HG03520 (cell line): ENCODE measurements around the gene CBLB.
"Not testable (repeated sequence)": the region's sequence is repeated elsewhere in the genome, so short reads cannot be mapped to it uniquely, and the experiment has no call there.

Source experiments
- ATAC-seq: cut with Tn5 transposase; IDR thresholded peaks from one replicate; pipeline ENCODE4 v1.9.1; 2021; ENCODE audit warnings: mild to moderate bottlenecking, moderate library complexity; ENCODE audit not compliant: unreplicated experiment

The CBLB gene

GRCh38 chr3:105763659-105764036 lies 105.2 kb downstream of the CBLB start:
- ATAC-seq = no peak

- no peak for ATAC-seq
These were observed 105.8 kb downstream of the CBLB start for GRCh38 chr3:105762749-105763658.

GRCh38 chr3:105762214-105762613 lies 106.6 kb downstream of the CBLB start:
- ATAC-seq = not testable (repeated sequence)

- ATAC-seq = no peak
These were observed 109.3 kb downstream of the CBLB start for GRCh38 chr3:105759442-105760078.

GRCh38 chr3:105758451-105758850 lies 110.4 kb downstream of the CBLB start:
- no peak for ATAC-seq

GRCh38 chr3:105755121-105755886 lies 113.5 kb downstream of the CBLB start:
- no peak for ATAC-seq

GRCh38 chr3:105752791-105753415 lies 115.9 kb downstream of the CBLB start:
- no peak for ATAC-seq

- ATAC-seq = no peak
These were observed 121.1 kb downstream of the CBLB start for GRCh38 chr3:105747696-105748095.

GRCh38 chr3:105747060-105747541 lies 121.7 kb downstream of the CBLB start:
- ATAC-seq = no peak

GRCh38 chr3:105746231-105746996 lies 122.4 kb downstream of the CBLB start:
- no peak for ATAC-seq

GRCh38 chr3:105745046-105745445 lies 123.8 kb downstream of the CBLB start:
- ATAC-seq = no peak

GRCh38 chr3:105744202-105744601 lies 124.6 kb downstream of the CBLB start:
- ATAC-seq = no peak

- no peak for ATAC-seq
These were observed 135.5 kb downstream of the CBLB start for GRCh38 chr3:105733356-105733755.

GRCh38 chr3:105731686-105732085 lies 137.1 kb downstream of the CBLB start:
- ATAC-seq = no peak

- ATAC-seq = no peak
These were observed 137.9 kb downstream of the CBLB start for GRCh38 chr3:105730801-105731354.

GRCh38 chr3:105729667-105730066 lies 139.1 kb downstream of the CBLB start:
- ATAC-seq = no peak

GRCh38 chr3:105728771-105729312 lies 140.0 kb downstream of the CBLB start:
- ATAC-seq = no peak

GRCh38 chr3:105727036-105727435 lies 141.8 kb downstream of the CBLB start:
- ATAC-seq = not testable (repeated sequence)

GRCh38 chr3:105722943-105723556 lies 145.8 kb downstream of the CBLB start:
- ATAC-seq = peak; percentile 100
